ENCODE measurements around the gene AFM.

The AFM gene

GRCh38 chr4:73470728-73471127 is 10.8 kb upstream of the AFM start:
- H3K36me3 ChIP-seq (ENCODE audit: control insufficient read depth in 2 of 2, insufficient read depth in 2 of 2, low read length in 2 of 2) = no peaks in the 10 kb centered on the region
- H3K9me3 ChIP-seq (ENCODE audit: control insufficient read depth in 2 of 2, low read length in 2 of 2) = no peaks in the 10 kb centered on the region
- no peak overlapping the region for H3K4me3 ChIP-seq (ENCODE audit: low read length in 2 of 2)
- H3K9ac ChIP-seq (ENCODE audit: low read length in 2 of 2) = no peak overlapping the region
- H3K27ac ChIP-seq (ENCODE audit: low read length) = no peak overlapping the region
- no peaks in the 10 kb centered on the region for H3K27me3 ChIP-seq (ENCODE audit: control insufficient read depth in 1 of 2, insufficient read depth in 2 of 2, low read length in 2 of 2)
- no peaks in the 10 kb centered on the region for H3K4me1 ChIP-seq (ENCODE audit: control insufficient read depth, insufficient read depth, low read length)

GRCh38 chr4:73477176-73477575 is 4.4 kb upstream of the AFM start:
- Histone ChIP-seq H3K9me3 (ENCODE audit: control insufficient read depth in 2 of 2, low read length in 2 of 2) (no peaks in the 10 kb centered on the region), H3K27ac (ENCODE audit: low read length) (no peak overlapping the region), H3K4me3 (ENCODE audit: low read length in 2 of 2) (no peak overlapping the region), H3K9ac (ENCODE audit: low read length in 2 of 2) (no peak overlapping the region), H3K27me3 (ENCODE audit: control insufficient read depth in 1 of 2, insufficient read depth in 2 of 2, low read length in 2 of 2) (no peaks in the 10 kb centered on the region), H3K36me3 (ENCODE audit: control insufficient read depth in 2 of 2, insufficient read depth in 2 of 2, low read length in 2 of 2) (no peaks in the 10 kb centered on the region), H3K4me1 (ENCODE audit: control insufficient read depth, insufficient read depth, low read length) (no peaks in the 10 kb centered on the region)

DNA sequence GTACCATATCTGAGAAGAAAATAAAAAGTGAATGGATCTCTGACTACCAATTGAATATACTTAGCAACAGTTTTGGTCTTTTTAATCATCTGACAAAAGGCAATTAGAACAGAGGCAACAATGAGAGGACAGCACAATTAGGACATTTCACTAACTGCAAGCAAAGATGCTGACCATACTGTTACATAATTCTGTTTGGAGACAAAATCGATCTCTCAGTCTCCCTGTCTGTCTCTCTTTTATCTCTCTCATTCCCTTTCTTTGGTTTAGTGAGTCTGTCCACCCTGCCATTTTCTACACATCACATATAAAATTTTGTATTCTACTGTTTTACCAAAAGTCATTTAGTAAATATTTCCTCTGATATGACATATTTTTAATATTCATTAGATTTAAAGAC is 2.2 kb upstream of the AFM start:
- Histone ChIP-seq H3K4me1 (ENCODE audit: control insufficient read depth, insufficient read depth, low read length) (no peaks in the 10 kb centered on the region), H3K36me3 (ENCODE audit: control insufficient read depth in 2 of 2, insufficient read depth in 2 of 2, low read length in 2 of 2) (no peaks in the 10 kb centered on the region), H3K9me3 (ENCODE audit: control insufficient read depth in 2 of 2, low read length in 2 of 2) (no peaks in the 10 kb centered on the region), H3K4me3 (ENCODE audit: low read length in 2 of 2) (no peak overlapping the region), H3K27ac (ENCODE audit: low read length) (no peak overlapping the region), H3K9ac (ENCODE audit: low read length in 2 of 2) (no peak overlapping the region), H3K27me3 (ENCODE audit: control insufficient read depth in 1 of 2, insufficient read depth in 2 of 2, low read length in 2 of 2) (no peaks in the 10 kb centered on the region)

DNA sequence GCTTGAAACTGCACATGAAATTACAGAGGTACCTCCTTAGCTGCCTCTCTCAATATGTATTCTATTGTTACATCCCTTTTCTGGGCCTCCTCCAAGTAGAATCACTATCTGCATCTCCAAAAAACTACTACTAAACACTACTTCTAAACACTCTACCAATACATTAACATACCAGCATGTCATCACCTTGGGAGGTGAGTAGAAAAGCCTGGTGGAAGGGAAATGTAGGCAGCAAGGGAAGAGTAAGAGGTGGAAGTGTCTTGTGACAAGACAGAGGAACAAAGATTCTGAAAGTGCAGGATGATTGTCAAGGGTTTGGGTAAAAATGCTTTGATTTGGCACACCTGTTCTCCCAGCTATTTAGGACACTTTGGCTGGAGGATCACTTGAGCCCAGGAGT is 3.5 kb downstream of the AFM start:
- no peaks in the 10 kb centered on the region for H3K4me1 ChIP-seq (ENCODE audit: control insufficient read depth, insufficient read depth, low read length)
- no peak overlapping the region for H3K9ac ChIP-seq (ENCODE audit: low read length in 2 of 2)
- H3K27me3 ChIP-seq (ENCODE audit: control insufficient read depth in 1 of 2, insufficient read depth in 2 of 2, low read length in 2 of 2) = no peaks in the 10 kb centered on the region
- H3K36me3 ChIP-seq (ENCODE audit: control insufficient read depth in 2 of 2, insufficient read depth in 2 of 2, low read length in 2 of 2) = no peaks in the 10 kb centered on the region
- H3K9me3 ChIP-seq (ENCODE audit: control insufficient read depth in 2 of 2, low read length in 2 of 2) = no peaks in the 10 kb centered on the region
- no peak overlapping the region for H3K27ac ChIP-seq (ENCODE audit: low read length)
- no peak overlapping the region for H3K4me3 ChIP-seq (ENCODE audit: low read length in 2 of 2)

DNA sequence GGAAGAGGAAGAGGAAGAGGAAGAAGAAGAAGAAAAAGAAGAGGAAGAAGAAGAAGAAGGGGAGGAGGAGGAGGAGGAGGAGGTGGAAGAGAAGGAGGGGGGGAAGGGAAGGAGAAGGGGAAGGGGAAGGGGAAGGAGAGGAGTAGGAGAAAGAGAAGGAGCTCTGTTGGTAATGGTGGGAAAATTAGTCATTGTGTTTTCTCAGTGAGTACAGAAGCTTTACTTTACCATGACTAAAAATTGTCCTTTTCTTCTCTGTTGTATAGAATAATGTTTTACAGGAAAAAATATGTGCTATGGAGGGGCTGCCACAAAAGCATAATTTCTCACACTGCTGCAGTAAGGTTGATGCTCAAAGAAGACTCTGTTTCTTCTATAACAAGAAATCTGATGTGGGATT is 4.1 kb downstream of the AFM start:
- Histone ChIP-seq H3K4me1 (ENCODE audit: control insufficient read depth, insufficient read depth, low read length) (no peaks in the 10 kb centered on the region), H3K9ac (ENCODE audit: low read length in 2 of 2) (no peak overlapping the region), H3K27ac (ENCODE audit: low read length) (no peak overlapping the region)

GRCh38 chr4:73486497-73486896 is 5.0 kb downstream of the AFM start:
- H3K4me1 ChIP-seq (ENCODE audit: control insufficient read depth, insufficient read depth, low read length) = no peaks in the 10 kb centered on the region
- no peak overlapping the region for H3K4me3 ChIP-seq (ENCODE audit: low read length in 2 of 2)
- H3K27me3 ChIP-seq (ENCODE audit: control insufficient read depth in 1 of 2, insufficient read depth in 2 of 2, low read length in 2 of 2) = no peaks in the 10 kb centered on the region
- no peaks in the 10 kb centered on the region for H3K36me3 ChIP-seq (ENCODE audit: control insufficient read depth in 2 of 2, insufficient read depth in 2 of 2, low read length in 2 of 2)
- no peak overlapping the region for H3K9ac ChIP-seq (ENCODE audit: low read length in 2 of 2)
- H3K9me3 ChIP-seq (ENCODE audit: control insufficient read depth in 2 of 2, low read length in 2 of 2) = no peaks in the 10 kb centered on the region
- no peak overlapping the region for H3K27ac ChIP-seq (ENCODE audit: low read length)

More for the DNA sequence above, 4.1 kb downstream of the AFM start:
- no peaks in the 10 kb centered on the region for H3K36me3 ChIP-seq (ENCODE audit: control insufficient read depth in 2 of 2, insufficient read depth in 2 of 2, low read length in 2 of 2)
- H3K4me3 ChIP-seq (ENCODE audit: low read length in 2 of 2) = no peak overlapping the region
- no peaks in the 10 kb centered on the region for H3K27me3 ChIP-seq (ENCODE audit: control insufficient read depth in 1 of 2, insufficient read depth in 2 of 2, low read length in 2 of 2)
- no peaks in the 10 kb centered on the region for H3K9me3 ChIP-seq (ENCODE audit: control insufficient read depth in 2 of 2, low read length in 2 of 2)

DNA sequence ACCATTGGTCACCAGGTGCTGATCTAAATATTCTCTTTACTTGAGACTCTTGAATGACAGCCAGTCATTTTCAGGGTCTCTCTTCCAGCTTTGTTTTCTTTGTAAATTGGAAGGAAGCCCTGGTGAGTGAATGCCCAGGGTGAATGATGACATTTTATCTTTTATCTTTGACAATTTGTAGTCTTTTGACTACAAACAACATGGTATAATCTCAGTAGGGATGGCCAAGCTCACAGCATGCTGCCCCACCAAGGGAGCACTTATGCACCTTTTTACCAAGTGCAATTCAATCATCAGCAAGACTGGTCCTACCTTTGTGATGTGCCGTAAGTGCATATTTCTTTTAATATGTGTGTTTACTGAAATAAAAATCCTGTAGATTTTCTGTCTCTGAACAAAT is 5.7 kb downstream of the AFM start:
- Histone ChIP-seq H3K9ac (ENCODE audit: low read length in 2 of 2) (no peak overlapping the region), H3K27ac (ENCODE audit: low read length) (no peak overlapping the region), H3K9me3 (ENCODE audit: control insufficient read depth in 2 of 2, low read length in 2 of 2) (no peaks in the 10 kb centered on the region), H3K4me3 (ENCODE audit: low read length in 2 of 2) (no peak overlapping the region), H3K27me3 (ENCODE audit: control insufficient read depth in 1 of 2, insufficient read depth in 2 of 2, low read length in 2 of 2) (no peaks in the 10 kb centered on the region), H3K4me1 (ENCODE audit: control insufficient read depth, insufficient read depth, low read length) (no peaks in the 10 kb centered on the region), H3K36me3 (ENCODE audit: control insufficient read depth in 2 of 2, insufficient read depth in 2 of 2, low read length in 2 of 2) (no peaks in the 10 kb centered on the region)

- no peak overlapping the region for H3K9ac ChIP-seq (ENCODE audit: low read length in 2 of 2)
- no peaks in the 10 kb centered on the region for H3K27me3 ChIP-seq (ENCODE audit: control insufficient read depth in 1 of 2, insufficient read depth in 2 of 2, low read length in 2 of 2)
- H3K36me3 ChIP-seq (ENCODE audit: control insufficient read depth in 2 of 2, insufficient read depth in 2 of 2, low read length in 2 of 2) = no peaks in the 10 kb centered on the region
- H3K27ac ChIP-seq (ENCODE audit: low read length) = no peak overlapping the region
- no peak overlapping the region for H3K4me3 ChIP-seq (ENCODE audit: low read length in 2 of 2)
- no peaks in the 10 kb centered on the region for H3K9me3 ChIP-seq (ENCODE audit: control insufficient read depth in 2 of 2, low read length in 2 of 2)
- no peaks in the 10 kb centered on the region for H3K4me1 ChIP-seq (ENCODE audit: control insufficient read depth, insufficient read depth, low read length)
These were observed 18.6 kb downstream of the AFM start for GRCh38 chr4:73499996-73500765.

- no peak overlapping the region for H3K4me3 ChIP-seq (ENCODE audit: low read length in 2 of 2)
- H3K27me3 ChIP-seq (ENCODE audit: control insufficient read depth in 1 of 2, insufficient read depth in 2 of 2, low read length in 2 of 2) = no peaks in the 10 kb centered on the region
- H3K27ac ChIP-seq (ENCODE audit: low read length) = no peak overlapping the region
- no peaks in the 10 kb centered on the region for H3K9me3 ChIP-seq (ENCODE audit: control insufficient read depth in 2 of 2, low read length in 2 of 2)
- H3K4me1 ChIP-seq (ENCODE audit: control insufficient read depth, insufficient read depth, low read length) = no peaks in the 10 kb centered on the region
- no peaks in the 10 kb centered on the region for H3K36me3 ChIP-seq (ENCODE audit: control insufficient read depth in 2 of 2, insufficient read depth in 2 of 2, low read length in 2 of 2)
- H3K9ac ChIP-seq (ENCODE audit: low read length in 2 of 2) = no peak overlapping the region
These were observed 20.2 kb downstream of the AFM start for GRCh38 chr4:73501664-73502265.

- Histone ChIP-seq H3K4me1 (ENCODE audit: control insufficient read depth, insufficient read depth, low read length) (no peaks in the 10 kb centered on the region), H3K9me3 (ENCODE audit: control insufficient read depth in 2 of 2, low read length in 2 of 2) (no peaks in the 10 kb centered on the region), H3K27me3 (ENCODE audit: control insufficient read depth in 1 of 2, insufficient read depth in 2 of 2, low read length in 2 of 2) (no peaks in the 10 kb centered on the region), H3K36me3 (ENCODE audit: control insufficient read depth in 2 of 2, insufficient read depth in 2 of 2, low read length in 2 of 2) (no peaks in the 10 kb centered on the region), H3K9ac (ENCODE audit: low read length in 2 of 2) (no peak overlapping the region), H3K4me3 (ENCODE audit: low read length in 2 of 2) (no peak overlapping the region), H3K27ac (ENCODE audit: low read length) (no peak overlapping the region)
These were observed 24.0 kb downstream of the AFM start for GRCh38 chr4:73505567-73505966.

- Histone ChIP-seq H3K36me3 (ENCODE audit: control insufficient read depth in 2 of 2, insufficient read depth in 2 of 2, low read length in 2 of 2) (no peaks in the 10 kb centered on the region), H3K27me3 (ENCODE audit: control insufficient read depth in 1 of 2, insufficient read depth in 2 of 2, low read length in 2 of 2) (no peaks in the 10 kb centered on the region), H3K9me3 (ENCODE audit: control insufficient read depth in 2 of 2, low read length in 2 of 2) (no peaks in the 10 kb centered on the region), H3K9ac (ENCODE audit: low read length in 2 of 2) (no peak overlapping the region), H3K4me1 (ENCODE audit: control insufficient read depth, insufficient read depth, low read length) (no peaks in the 10 kb centered on the region), H3K4me3 (ENCODE audit: low read length in 2 of 2) (no peak overlapping the region), H3K27ac (ENCODE audit: low read length) (no peak overlapping the region)
These were observed 26.0 kb downstream of the AFM start for GRCh38 chr4:73507541-73507940.

Data from stomach smooth muscle (tissue), 2 donors.